ENCODE data around the gene PRR33. TPM values are rescaled to one million over a fixed set of nuclear protein-coding genes. Genes with fewer than 3 reads are reported as not detected.

PRR33 gene
- total RNA-seq, 1 donor from 2014 or later, result not detected

GRCh38 chr11:1906181-1906580, 14.5 kb upstream of the PRR33 start:
- Histone ChIP-seq H3K27me3 (ENCODE audit: control insufficient read depth, insufficient read depth, low read length) (no peaks in the 10 kb centered on the region), H3K4me3 (ENCODE audit: low read depth, low read length) (no peak overlapping the region), H3K36me3 (ENCODE audit: control insufficient read depth, insufficient read depth, low read length) (no peaks in the 10 kb centered on the region)
- FAIRE-seq, result no peak
- TF ChIP-seq, protein P1, sequence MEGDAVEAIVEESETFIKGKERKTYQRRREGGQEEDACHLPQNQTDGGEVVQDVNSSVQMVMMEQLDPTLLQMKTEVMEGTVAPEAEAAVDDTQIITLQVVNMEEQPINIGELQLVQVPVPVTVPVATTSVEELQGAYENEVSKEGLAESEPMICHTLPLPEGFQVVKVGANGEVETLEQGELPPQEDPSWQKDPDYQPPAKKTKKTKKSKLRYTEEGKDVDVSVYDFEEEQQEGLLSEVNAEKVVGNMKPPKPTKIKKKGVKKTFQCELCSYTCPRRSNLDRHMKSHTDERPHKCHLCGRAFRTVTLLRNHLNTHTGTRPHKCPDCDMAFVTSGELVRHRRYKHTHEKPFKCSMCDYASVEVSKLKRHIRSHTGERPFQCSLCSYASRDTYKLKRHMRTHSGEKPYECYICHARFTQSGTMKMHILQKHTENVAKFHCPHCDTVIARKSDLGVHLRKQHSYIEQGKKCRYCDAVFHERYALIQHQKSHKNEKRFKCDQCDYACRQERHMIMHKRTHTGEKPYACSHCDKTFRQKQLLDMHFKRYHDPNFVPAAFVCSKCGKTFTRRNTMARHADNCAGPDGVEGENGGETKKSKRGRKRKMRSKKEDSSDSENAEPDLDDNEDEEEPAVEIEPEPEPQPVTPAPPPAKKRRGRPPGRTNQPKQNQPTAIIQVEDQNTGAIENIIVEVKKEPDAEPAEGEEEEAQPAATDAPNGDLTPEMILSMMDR (IDR thresholded peaks at IDR 0.05; ENCODE audit: insufficient read depth, low read length, severe bottlenecking), result no peak
- no peak for DNase-seq (ENCODE audit: low read depth)

- H3K36me3 ChIP-seq (ENCODE audit: control insufficient read depth, insufficient read depth, low read length), result no peaks in the 10 kb centered on the region
- TF ChIP-seq, protein P1 (IDR thresholded peaks at IDR 0.05; ENCODE audit: insufficient read depth, low read length, severe bottlenecking), result no peak
- DNase-seq (ENCODE audit: low read depth) (no peak), FAIRE-seq (no peak)
- H3K27me3 ChIP-seq (ENCODE audit: control insufficient read depth, insufficient read depth, low read length), result no peaks in the 10 kb centered on the region
- H3K4me3 ChIP-seq (ENCODE audit: low read depth, low read length), result no peak overlapping the region
Observed at GRCh38 chr11:1899686-1900085, 8.0 kb upstream of the PRR33 start.

GRCh38 chr11:1899090-1899489, 7.4 kb upstream of the PRR33 start:
- no peak overlapping the region for H3K4me3 ChIP-seq (ENCODE audit: low read depth, low read length)
- H3K27me3 ChIP-seq (ENCODE audit: control insufficient read depth, insufficient read depth, low read length), result no peaks in the 10 kb centered on the region
- H3K36me3 ChIP-seq (ENCODE audit: control insufficient read depth, insufficient read depth, low read length), result no peaks in the 10 kb centered on the region
- DNase-seq (ENCODE audit: low read depth) (no peak), FAIRE-seq (no peak)
- TF ChIP-seq, protein P1 (IDR thresholded peaks at IDR 0.05; ENCODE audit: insufficient read depth, low read length, severe bottlenecking), result no peak

DNA sequence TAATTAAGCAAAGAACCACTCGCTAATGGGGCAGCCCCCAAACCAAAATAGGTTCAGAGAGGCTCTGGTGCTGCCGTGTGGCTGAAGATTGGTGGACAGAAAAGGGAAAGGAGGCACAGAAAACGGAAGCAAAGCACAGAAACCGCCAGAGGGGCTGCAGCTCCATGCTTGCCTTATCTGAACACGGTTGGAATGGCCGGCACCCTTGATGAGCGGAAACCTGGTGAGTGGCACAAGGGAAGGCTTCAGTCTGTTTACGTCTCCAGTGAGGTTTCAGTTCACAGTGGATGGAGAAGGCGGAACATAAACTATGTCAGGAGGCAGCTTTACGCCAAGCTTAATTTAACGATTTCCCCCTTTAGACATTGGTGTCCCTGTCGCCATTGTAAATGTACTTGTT, 5.2 kb upstream of the PRR33 start:
- H3K36me3 ChIP-seq (ENCODE audit: control insufficient read depth, insufficient read depth, low read length), result no peaks in the 10 kb centered on the region
- no peaks in the 10 kb centered on the region for H3K27me3 ChIP-seq (ENCODE audit: control insufficient read depth, insufficient read depth, low read length)
- TF ChIP-seq, protein P1 (IDR thresholded peaks at IDR 0.05; ENCODE audit: insufficient read depth, low read length, severe bottlenecking), result no peak
- FAIRE-seq (no peak), DNase-seq (ENCODE audit: low read depth) (no peak)
- no peak overlapping the region for H3K4me3 ChIP-seq (ENCODE audit: low read depth, low read length)

DNA sequence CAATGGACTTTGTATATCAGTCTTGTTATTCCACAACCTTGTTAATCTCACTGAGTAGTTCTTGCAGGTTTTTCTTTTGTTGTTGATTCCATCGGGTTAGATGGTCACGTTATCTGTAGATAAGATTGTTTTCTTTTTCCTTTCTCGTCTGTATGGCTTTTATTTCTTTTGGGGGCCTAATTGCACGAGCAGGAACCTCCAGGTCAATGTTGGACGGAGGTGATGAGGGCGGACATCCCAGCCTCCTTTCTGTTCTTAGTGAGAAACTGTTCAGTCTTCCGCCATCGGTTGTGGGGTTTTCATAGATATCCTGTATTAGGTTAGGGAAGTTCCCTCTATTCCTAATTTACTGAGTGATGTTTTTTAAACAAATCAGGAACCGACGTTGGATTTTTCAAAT, 4.8 kb upstream of the PRR33 start:
- no peak overlapping the region for H3K4me3 ChIP-seq (ENCODE audit: low read depth, low read length)
- DNase-seq (ENCODE audit: low read depth) (no peak), FAIRE-seq (no peak)
- no peaks in the 10 kb centered on the region for H3K27me3 ChIP-seq (ENCODE audit: control insufficient read depth, insufficient read depth, low read length)
- TF ChIP-seq, protein P1 (IDR thresholded peaks at IDR 0.05; ENCODE audit: insufficient read depth, low read length, severe bottlenecking), result no peak
- H3K36me3 ChIP-seq (ENCODE audit: control insufficient read depth, insufficient read depth, low read length), result no peaks in the 10 kb centered on the region

GRCh38 chr11:1894759-1895158, 3.1 kb upstream of the PRR33 start:
- no peak for DNase-seq (ENCODE audit: low read depth)
- Histone ChIP-seq H3K36me3 (ENCODE audit: control insufficient read depth, insufficient read depth, low read length) (no peaks in the 10 kb centered on the region), H3K4me3 (ENCODE audit: low read depth, low read length) (no peak overlapping the region), H3K27me3 (ENCODE audit: control insufficient read depth, insufficient read depth, low read length) (no peaks in the 10 kb centered on the region)
- FAIRE-seq, result no peak
- TF ChIP-seq, protein P1 (IDR thresholded peaks at IDR 0.05; ENCODE audit: insufficient read depth, low read length, severe bottlenecking), result no peak

All from bronchial epithelial cell (primary cell).